Neural progenitor cell (in vitro differentiated cells): ENCODE results near the gene MYL7. TPM values are rescaled to one million over a fixed set of nuclear protein-coding genes. Genes with fewer than 3 reads are reported as not detected.

Experiments used
- DNase-seq: peaks from one replicate; pipeline ENCODE4 v3.0.0-alpha.2; 2016; ENCODE audit warnings: low spot score
- H2AFZ ChIP-seq: fragments of 200-600 bp; sonication (generic); replicated peaks from 2 replicates; pipeline ENCODE4 v1.6.1; 2016; ENCODE audit warnings: antibody characterized with exemption
- H3F3A ChIP-seq: fragments of 200-600 bp; sonication (generic); 2 replicates; pipeline ENCODE4 v1.6.1; 2016; ENCODE audit warnings: antibody characterized with exemption, low read depth
- H3K27ac ChIP-seq: fragments of 200-600 bp; sonication (generic); 2 replicates; pipeline ENCODE4 v1.5.1; 2016; ENCODE audit warnings: mild to moderate bottlenecking
- H3K27me3 ChIP-seq: fragments of 200-600 bp; sonication (generic); 2 replicates; pipeline ENCODE4 v1.6.1; 2016; ENCODE audit warnings: mild to moderate bottlenecking, moderate library complexity
- H3K36me3 ChIP-seq: fragments of 200-600 bp; sonication (generic); 2 replicates; pipeline ENCODE4 v1.5.1; 2016
- H3K4me1 ChIP-seq: fragments of 200-600 bp; sonication (generic); 2 replicates; pipeline ENCODE4 v1.6.1; 2016; ENCODE audit warnings: mixed run types
- H3K4me2 ChIP-seq: fragments of 200-600 bp; sonication (generic); 2 replicates; pipeline ENCODE4 v1.6.1; 2016
- H3K4me3 ChIP-seq: fragments of 200-600 bp; sonication (generic); 2 replicates; pipeline ENCODE4 v1.5.1; 2016
- H3K79me2 ChIP-seq: fragments of 200-600 bp; sonication (generic); 2 replicates; pipeline ENCODE4 v1.6.1; 2016; ENCODE audit warnings: low read depth
- H3K9ac ChIP-seq: fragments of 200-600 bp; sonication (generic); 2 replicates; pipeline ENCODE4 v1.6.1; 2016
- H3K9me3 ChIP-seq: fragments of 200-600 bp; sonication (generic); 2 replicates; pipeline ENCODE4 v1.5.1; 2016; ENCODE audit warnings: low read depth
- H4K20me1 ChIP-seq: fragments of 200-600 bp; sonication (generic); 2 replicates; pipeline ENCODE4 v1.6.1; 2016; ENCODE audit warnings: low read depth
- H3K27ac Mint-ChIP-seq: 3 replicates; pipeline ENCODE4 v1.8.0; 2021; ENCODE audit warnings: mixed read lengths
- H3K27me3 Mint-ChIP-seq: 2 replicates; pipeline ENCODE4 v1.8.0; 2022; ENCODE audit warnings: low read depth, mild to moderate bottlenecking, inconsistent platforms, moderate library complexity, mixed read lengths; ENCODE audit not compliant: insufficient read depth
- H3K36me3 Mint-ChIP-seq: 3 replicates; pipeline ENCODE4 v1.8.0; 2021; ENCODE audit warnings: mixed read lengths
- H3K4me1 Mint-ChIP-seq: 3 replicates; pipeline ENCODE4 v1.8.0; 2021; ENCODE audit warnings: mixed read lengths
- H3K4me3 Mint-ChIP-seq: 3 replicates; pipeline ENCODE4 v1.8.0; 2021; ENCODE audit warnings: mild to moderate bottlenecking, moderate library complexity, mixed read lengths
- H3K9me3 Mint-ChIP-seq: 3 replicates; pipeline ENCODE4 v1.8.0; 2020; ENCODE audit warnings: mixed read lengths
- CTCF ChIP-seq: fragments of 200-600 bp; sonication (generic); IDR thresholded peaks from 2 replicates; pipeline ENCODE4 v1.5.1; 2017; ENCODE audit warnings: antibody characterized with exemption, mild to moderate bottlenecking
- EZH2 ChIP-seq: fragments of 200-600 bp; sonication (generic); IDR thresholded peaks from 2 replicates; pipeline ENCODE4 v1.6.1; 2017; ENCODE audit warnings: antibody characterized with exemption, mild to moderate bottlenecking, moderate library complexity
- EZH2phosphoT487 ChIP-seq: fragments of 200-600 bp; sonication (generic); IDR thresholded peaks from 2 replicates; pipeline ENCODE4 v1.6.1; 2017; ENCODE audit warnings: antibody characterized with exemption
- total RNA-seq: library from RNA; depleted of rRNA; stranded (reverse); fragments of >200 nt; gene quantifications from 2 replicates; pipeline ENCODE4 v1.2.3, GENCODE V29; 2015; ENCODE audit warnings: low replicate concordance

MYL7 gene
- total RNA-seq, 1 donor from 2014 or later, result not detected

GRCh38 chr7:44107116-44107960 is 33.8 kb downstream of the MYL7 start:
- Histone ChIP-seq H3K79me2 (no peaks in the 10 kb centered on the region), H3K27me3 (peaks cover 37% of the 10 kb centered on the region), H3K9ac (no peak overlapping the region), H4K20me1 (peaks cover 4% of the 10 kb centered on the region), H2AFZ (no peak overlapping the region), H3K4me1 (no peaks in the 10 kb centered on the region), H3K4me2 (no peak overlapping the region), H3F3A (peaks cover 5% of the 10 kb centered on the region), H3K27ac (no peak overlapping the region), H3K36me3 (no peaks in the 10 kb centered on the region), H3K4me3 (no peak overlapping the region), H3K9me3 (no peaks in the 10 kb centered on the region)
- peaks cover 17% of the 10 kb centered on the region for H3K4me1 Mint-ChIP-seq
- peaks cover 9% of the 10 kb centered on the region for H3K27me3 Mint-ChIP-seq
- DNase-seq, result no peak
- no peaks in the 10 kb centered on the region for H3K9me3 Mint-ChIP-seq
- TF ChIP-seq EZH2phosphoT487 (no peak), EZH2 (no peak), CTCF (no peak)
- no peak overlapping the region for H3K4me3 Mint-ChIP-seq
- peaks cover 4% of the 10 kb centered on the region for H3K36me3 Mint-ChIP-seq
- H3K27ac Mint-ChIP-seq, result no peak overlapping the region

GRCh38 chr7:44106311-44107065 is 34.6 kb downstream of the MYL7 start:
- Histone ChIP-seq H3K4me1 (no peaks in the 10 kb centered on the region), H3K79me2 (no peaks in the 10 kb centered on the region), H3K27ac (no peak overlapping the region), H3K9ac (no peak overlapping the region), H3K27me3 (peaks cover 44% of the 10 kb centered on the region), H3F3A (peaks cover 5% of the 10 kb centered on the region), H2AFZ (no peak overlapping the region), H4K20me1 (peaks cover 4% of the 10 kb centered on the region), H3K36me3 (no peaks in the 10 kb centered on the region), H3K4me3 (no peak overlapping the region), H3K9me3 (no peaks in the 10 kb centered on the region), H3K4me2 (no peak overlapping the region)
- peak overlapping the region; percentile 91 for H3K27ac Mint-ChIP-seq
- peak overlapping the region; percentile 86 for H3K4me3 Mint-ChIP-seq
- H3K27me3 Mint-ChIP-seq, result peaks cover 8% of the 10 kb centered on the region
- H3K9me3 Mint-ChIP-seq, result no peaks in the 10 kb centered on the region
- TF ChIP-seq EZH2, result no peak
- TF ChIP-seq CTCF, result no peak
- no peak for TF ChIP-seq EZH2phosphoT487
- DNase-seq, result no peak
- peaks cover 3% of the 10 kb centered on the region for H3K36me3 Mint-ChIP-seq
- H3K4me1 Mint-ChIP-seq, result peaks cover 20% of the 10 kb centered on the region

GRCh38 chr7:44105832-44106231 is 35.3 kb downstream of the MYL7 start:
- Mint-ChIP-seq H3K4me3 (peak overlapping the region; percentile 86), H3K27ac (peak overlapping the region; percentile 28), H3K4me1 (peaks cover 20% of the 10 kb centered on the region), H3K9me3 (no peaks in the 10 kb centered on the region), H3K36me3 (peaks cover 3% of the 10 kb centered on the region), H3K27me3 (peaks cover 8% of the 10 kb centered on the region)
- Histone ChIP-seq H3K4me2 (peak overlapping the region; percentile 80), H2AFZ (no peak overlapping the region), H3K4me3 (no peak overlapping the region), H3K36me3 (no peaks in the 10 kb centered on the region), H3K4me1 (no peaks in the 10 kb centered on the region), H3K9ac (no peak overlapping the region), H4K20me1 (peaks cover 4% of the 10 kb centered on the region), H3K79me2 (no peaks in the 10 kb centered on the region), H3K9me3 (no peaks in the 10 kb centered on the region), H3F3A (peaks cover 5% of the 10 kb centered on the region), H3K27me3 (peaks cover 44% of the 10 kb centered on the region), H3K27ac (no peak overlapping the region)
- DNase-seq, result no peak
- TF ChIP-seq CTCF (no peak), EZH2phosphoT487 (no peak), EZH2 (no peak)
